HG03039 (cell line): ENCODE measurements around the gene CDHR1.
"Not testable (repeated sequence)": the region's sequence is repeated elsewhere in the genome, so short reads cannot be mapped to it uniquely, and the experiment has no call there.

Experiments used
- ATAC-seq: cut with Tn5 transposase; IDR thresholded peaks from one replicate; pipeline ENCODE4 v1.9.1; 2021; ENCODE audit warnings: mild to moderate bottlenecking, moderate library complexity; ENCODE audit not compliant: unreplicated experiment

CDHR1 gene

GRCh38 chr10:84194424-84195043, at the start of gene CDHR1:
TSS of gene CDHR1 (plus strand) at chr10:84194537. CDS start at chr10:84194761, 224 bp downstream.
- peak; percentile 74 for ATAC-seq

DNA sequence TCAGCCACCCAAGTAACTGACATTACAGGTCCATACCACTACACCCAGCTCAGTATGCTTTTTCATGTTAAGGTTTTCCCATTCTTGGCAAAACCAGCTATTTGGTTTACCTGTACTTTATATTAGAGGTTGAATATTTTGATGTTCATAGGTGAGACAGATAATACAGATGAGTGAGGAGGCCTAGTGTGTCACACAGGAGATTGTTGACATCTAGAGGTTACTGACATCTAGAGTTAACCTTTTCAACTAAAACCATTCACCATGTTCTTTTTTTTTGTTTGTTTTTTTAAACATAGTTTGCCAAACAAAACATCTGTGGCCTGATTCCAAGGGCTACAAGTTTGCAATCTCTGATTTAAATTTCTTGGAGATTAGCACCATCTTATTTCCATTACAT, 47.0 kb upstream of the CDHR1 start:
- no peak for ATAC-seq

DNA sequence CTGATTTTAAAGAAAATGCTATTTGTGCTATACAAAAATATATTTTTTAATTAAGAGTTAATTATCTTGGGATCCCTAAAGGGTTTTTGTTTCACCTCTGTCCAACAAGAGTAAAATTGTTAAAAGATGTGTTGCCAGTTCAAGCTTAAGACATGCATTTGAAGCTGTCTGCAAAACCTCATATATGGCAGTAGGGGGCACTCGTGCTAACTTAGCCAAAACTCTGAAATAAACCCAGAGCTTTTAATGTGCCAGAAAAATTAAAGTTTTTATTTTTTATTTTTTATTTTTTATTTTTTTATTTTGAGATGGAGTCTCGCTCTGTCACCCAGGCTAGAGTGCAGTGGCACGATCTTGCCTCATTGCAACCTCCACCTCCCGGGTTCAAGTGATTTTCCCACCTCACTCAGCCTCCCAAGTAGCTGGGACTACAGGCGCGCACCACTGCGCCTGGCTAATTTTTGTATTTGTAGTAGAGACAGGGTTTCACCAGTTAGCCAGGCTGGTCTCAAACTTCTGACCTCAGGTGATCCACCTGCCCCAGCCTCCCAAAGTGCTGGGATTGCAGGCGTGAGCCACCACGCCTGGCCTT, 46.2 kb upstream of the CDHR1 start:
- not testable (repeated sequence) for ATAC-seq

DNA sequence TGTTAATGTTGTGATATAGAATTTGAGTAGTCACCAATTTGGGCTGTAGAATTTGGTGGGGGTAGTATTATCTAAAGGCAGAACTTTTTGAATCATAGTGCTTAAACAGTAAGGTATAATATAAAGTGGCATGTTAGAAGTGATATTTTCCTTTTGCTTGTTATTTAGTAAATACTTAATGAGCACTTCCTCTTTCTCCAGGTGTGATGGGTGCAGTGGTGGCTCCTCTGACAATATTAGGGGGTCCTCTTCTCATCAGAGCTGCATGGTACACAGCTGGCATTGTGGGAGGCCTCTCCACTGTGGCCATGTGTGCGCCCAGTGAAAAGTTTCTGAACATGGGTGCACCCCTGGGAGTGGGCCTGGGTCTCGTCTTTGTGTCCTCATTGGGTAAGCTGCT, 44.5 kb upstream of the CDHR1 start:
- no peak for ATAC-seq

- ATAC-seq = no peak
Measured at GRCh38 chr10:84152769-84153168, 41.6 kb upstream of the CDHR1 start.

DNA sequence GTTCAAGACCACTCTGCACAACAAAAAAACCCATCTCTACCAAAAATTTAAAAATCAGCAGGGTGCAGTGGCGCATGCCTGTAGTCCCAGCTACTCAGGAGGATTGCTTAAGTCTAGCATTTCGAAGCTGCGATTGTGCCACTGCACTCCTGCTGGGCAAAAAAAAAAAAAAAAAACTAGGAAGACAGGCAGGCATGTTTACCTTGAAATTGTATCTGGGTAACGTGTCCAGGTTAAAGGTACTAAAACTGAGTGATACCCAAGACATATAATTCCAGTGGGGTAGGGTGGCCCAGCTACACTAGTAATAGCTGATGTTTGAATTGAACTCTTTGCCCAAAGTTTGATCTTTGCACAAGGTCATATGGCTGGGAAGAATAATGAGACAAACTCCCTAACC, 38.8 kb upstream of the CDHR1 start:
- no peak for ATAC-seq

DNA sequence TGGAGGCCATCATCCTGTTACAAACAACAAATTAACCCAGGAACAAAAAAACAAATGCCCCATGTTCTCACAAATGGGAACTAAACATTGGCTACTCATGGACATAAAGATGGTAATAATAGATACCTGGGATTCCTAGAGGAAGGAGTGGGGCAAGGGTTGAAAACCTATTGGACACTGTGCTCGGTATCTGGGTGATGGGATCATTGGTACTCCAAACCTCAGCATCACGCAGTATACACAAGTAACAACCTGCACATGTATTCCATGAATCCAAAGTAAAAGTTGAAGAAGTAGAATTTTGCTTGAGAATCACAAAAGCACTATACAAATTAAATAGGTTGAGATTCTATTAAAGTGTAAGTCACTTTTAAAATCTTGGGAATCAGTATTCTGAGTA, 38.3 kb upstream of the CDHR1 start:
- no peak for ATAC-seq

GRCh38 chr10:84156768-84157167, 37.6 kb upstream of the CDHR1 start:
- ATAC-seq = no peak

DNA sequence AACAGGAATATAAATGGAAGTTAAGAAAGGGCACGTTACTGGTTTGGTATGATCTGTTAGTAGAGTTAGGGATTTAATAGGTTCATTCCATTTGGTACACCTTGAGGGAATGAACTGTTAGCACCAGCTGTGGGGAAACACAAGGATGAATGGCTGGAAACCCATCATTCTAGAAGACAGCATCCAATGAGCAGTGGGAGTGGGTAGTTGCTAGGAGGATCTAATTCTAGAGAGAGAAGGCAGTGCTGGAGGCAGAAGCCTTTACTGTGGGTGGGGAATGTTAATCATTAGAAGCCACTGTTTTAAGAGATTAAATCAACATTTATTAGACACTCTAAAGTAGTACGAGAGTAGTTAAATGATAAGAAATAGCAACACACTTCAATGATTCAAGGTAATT, 36.3 kb upstream of the CDHR1 start:
- no peak for ATAC-seq

GRCh38 chr10:84158550-84158949, 35.8 kb upstream of the CDHR1 start:
- no peak for ATAC-seq

DNA sequence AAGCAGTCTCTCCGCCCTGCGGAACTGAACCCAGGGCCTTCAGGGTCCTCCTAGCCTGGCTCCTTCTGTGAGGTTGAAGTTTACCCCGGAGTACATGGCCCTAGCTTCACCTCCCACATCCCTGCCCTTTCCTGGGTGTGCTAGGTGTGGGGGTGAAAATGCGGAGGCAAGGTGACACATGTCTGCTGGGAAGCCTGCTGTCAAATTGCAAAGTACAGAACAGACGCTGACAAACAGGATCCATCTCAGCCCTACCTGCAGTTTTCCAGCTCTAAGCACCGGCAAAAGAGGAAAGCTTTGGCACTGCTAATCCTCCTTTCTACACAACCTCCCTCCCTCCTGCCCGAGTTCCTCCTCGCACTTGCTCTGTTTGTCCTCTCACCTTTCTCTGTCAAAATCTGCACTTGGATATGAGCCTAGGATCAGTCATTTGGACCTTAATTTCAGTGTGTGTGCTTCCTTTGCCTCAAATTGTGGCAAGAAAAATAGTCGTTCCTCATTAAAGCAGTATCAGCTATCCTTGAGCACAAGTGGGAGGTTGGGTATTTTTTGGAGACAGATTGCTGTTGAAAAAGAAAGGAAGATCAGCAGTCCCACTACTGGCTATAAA, 35.2 kb upstream of the CDHR1 start:
- ATAC-seq = no peak

DNA sequence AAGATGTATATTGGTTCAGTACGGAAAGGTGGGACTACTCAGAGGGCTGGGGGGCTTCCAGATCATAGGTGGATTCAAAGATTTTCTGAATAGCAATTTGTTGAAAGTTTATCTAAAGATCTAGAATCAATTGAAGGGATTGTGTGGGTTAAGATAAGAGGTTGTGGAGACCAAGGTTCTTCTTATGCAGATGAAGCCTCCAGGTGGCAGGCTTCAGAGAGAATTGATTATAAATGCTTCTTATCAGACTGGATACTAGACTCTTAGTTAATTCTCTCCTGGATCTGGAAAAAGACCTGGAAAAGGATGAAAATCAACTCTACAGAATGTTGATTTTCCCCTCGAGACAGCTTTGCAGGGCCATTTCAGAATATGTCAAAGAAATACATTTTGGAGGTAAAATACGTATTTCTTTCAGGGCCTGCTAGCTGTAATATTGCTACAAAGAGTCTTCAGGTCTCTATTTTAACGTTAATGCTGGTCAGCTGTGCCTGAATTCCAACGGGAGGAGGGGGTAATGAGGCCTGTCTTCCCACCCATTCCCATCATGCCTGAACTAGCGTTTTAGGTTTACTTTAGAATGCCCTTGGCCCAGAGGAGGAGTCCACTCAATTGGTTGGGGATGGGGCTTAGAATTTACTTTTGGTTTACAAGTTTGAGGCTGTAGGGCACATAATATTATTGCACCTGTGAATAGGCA, 33.5 kb upstream of the CDHR1 start:
- ATAC-seq = no peak

DNA sequence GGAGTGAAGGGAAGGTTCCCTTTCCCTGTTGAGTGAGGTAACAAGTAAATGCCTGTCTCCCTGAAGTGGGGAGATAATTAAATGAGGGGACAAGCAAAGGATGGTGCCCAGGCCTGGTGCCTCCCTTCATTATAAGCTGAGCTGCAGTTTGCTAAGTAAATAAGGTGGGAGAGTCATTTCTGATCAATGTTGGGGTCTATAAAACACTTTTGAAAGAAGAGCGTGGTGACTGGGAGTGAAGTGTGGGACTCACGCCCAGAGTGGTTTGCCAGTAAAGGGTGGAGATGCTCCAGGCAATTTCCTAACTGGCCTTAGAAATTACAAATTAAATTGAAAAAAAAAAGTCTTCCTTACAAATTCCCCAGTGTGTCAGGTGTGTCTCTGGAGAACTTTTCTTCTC, 30.3 kb upstream of the CDHR1 start:
- no peak for ATAC-seq

DNA sequence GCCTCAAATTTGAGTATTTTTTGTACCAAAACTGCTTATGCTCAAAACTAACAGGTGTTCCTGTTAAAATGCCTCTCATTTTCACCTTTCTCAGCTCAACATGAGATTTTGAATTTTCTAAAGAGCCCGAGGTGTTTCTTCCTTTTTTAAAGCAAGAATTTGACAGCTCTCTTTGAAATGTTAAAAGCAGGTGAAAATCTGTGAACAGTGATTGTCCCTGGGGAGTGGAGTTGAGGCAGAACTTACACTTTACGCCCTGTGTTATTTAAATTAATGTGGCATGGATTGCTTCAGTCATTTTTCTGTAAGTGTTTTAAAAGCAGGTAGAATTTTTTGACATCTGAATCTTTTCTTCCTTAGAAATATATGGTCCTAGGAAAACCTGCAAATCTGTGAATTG, 29.9 kb upstream of the CDHR1 start:
- no peak for ATAC-seq

DNA sequence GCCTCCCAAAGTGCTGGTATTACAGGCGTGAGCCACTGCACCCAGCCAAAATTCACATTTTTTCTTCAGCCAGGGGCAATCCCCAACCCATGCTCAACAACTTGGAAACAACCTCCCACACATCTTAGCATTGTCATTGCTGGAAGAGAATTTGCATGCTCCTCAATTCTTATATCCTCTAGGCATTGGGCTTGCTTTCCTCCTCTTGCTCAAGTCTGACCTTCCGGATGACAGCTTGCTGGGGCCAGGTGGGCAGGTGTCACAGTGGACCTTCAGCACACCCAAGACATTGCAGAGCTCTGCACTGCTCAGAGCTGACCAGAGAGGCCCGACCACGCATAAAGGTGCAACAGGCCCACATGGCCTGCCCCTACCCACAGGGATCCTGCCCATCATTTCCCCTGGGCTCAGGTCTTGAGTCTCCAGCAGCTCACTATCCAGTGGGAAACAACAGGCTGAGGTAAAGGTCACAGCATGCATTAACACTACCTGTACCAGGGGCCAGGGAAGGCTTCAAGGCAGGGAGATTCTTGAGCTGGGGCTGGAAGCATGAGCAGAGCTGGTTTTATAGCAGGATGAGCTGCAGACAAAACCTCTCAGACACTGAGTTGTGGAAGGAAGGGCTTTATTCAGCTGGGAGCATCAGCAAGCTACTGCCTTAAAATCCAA, 27.6 kb upstream of the CDHR1 start:
- peak; percentile 76 for ATAC-seq

- ATAC-seq = not testable (repeated sequence)
Measured at GRCh38 chr10:84167289-84167653, 27.1 kb upstream of the CDHR1 start.

GRCh38 chr10:84168382-84168781, 26.0 kb upstream of the CDHR1 start:
- ATAC-seq = not testable (repeated sequence)

DNA sequence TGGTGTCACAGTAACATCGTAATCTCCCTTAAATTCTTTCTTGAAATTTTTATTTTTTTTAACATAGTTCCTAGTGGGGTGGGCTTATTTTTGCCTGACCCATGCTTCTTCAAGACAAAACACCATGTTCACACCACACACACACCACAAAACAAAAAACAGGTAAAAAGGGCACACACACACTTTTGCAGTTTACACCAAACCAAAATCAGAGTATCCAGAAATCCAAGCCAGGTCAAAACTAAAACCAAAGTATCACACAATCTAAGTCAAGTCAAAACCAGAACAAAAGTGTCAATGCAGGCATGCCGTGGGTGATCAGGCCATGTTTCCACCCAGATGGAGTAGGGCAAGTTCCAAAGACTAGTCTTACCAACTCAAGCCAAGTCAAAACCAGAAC, 23.1 kb upstream of the CDHR1 start:
- ATAC-seq = not testable (repeated sequence)

DNA sequence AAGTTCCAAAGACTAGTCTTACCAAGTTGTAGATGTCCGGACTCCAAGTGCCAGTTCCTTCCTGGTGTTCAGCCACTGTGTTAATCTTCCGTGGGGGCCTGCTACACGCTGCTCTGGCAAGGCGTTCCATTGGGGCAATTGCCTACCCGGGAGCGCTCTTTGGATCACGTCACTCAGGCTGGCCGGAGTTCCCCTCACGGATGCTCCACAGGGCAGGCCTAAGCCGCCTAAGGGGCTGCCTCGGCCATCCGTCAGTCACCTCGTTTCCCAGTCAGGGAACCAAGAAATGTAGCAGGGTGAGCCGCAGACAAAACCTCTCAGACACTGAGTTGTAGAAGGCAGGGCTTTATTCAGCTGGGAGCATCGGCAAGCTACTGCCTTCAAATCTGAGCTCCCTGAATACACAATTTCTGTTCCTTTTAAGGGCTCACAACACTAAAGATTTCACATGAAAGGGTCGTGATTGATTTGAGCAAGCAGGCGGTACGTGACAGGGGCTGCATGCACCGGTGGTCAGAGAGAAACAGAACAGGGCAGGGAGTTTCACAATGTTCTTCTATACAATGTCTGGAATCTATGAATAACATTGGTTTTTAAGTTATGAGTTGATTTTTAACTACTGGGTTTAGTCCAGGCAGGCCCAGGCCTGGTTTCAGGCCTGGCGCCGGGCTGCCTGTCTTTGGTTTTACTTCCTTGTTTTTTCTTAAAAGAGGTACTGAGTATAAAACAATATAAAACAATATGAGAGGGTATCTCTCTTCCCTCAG, 22.5 kb upstream of the CDHR1 start:
- peak; percentile 9 for ATAC-seq

DNA sequence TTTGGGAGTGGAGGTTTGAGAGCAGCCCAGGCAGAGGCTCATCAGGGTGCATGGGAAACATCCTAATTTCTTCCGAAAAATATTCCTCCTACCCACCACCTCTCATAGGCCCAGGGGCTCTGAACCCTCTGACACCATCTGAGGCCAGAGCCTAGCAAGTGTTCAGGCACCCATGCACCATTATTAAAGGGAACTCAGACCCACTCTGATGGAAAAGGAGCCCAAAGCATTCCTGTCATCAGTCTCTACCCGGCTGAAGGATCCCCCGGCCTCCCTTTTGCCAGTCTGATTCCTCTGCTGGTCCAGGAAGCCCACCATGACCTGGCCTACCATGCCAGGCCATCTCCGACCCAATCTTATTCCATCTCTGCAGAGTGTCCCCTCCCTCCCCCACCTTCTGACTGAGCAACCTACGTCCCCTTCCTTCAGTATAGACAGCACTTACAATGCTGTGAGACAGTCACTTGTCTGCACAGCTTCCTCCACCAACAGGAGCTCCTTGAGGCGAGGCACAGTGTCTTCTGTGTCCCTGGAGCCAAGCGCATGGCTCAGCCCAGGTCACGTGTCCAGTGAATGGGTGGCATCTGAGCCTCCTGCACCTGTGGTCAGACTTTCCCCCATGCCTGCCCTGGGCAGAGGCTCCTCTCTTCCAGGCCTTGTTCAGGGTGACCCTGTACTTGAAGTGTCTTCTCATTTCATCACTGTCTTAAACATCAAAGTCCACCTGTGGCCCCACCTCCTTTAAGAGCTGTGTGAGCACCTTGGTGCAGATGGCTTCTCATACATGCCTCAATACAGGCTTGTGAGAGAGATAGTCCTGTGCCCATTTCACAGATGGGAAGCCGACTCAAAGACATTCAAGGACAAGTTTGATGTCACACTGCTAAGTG, 21.6 kb upstream of the CDHR1 start:
- peak; percentile 40 for ATAC-seq
